Activated naive CD4-positive, alpha-beta T cell treated with anti-CD3 and anti-CD28 coated beads, Interleukin-2, amount 50 U/mL, for 72 hours (primary cell): ENCODE measurements around the gene PPP1R3A. TPM values are rescaled to one million over a fixed set of nuclear protein-coding genes. Genes with fewer than 3 reads are reported as not detected.

ENCODE experiments used
- ATAC-seq, 2 donors: fragments of 150-1000 bp; cut with Tn5 transposase; 2 replicates each; pipeline ENCODE4 v1.10.0; 2021; ENCODE audit warnings: mild to moderate bottlenecking in 2 of 2, moderate library complexity in 2 of 2
- DNase-seq, 2 donors: peaks; one replicate each; pipeline ENCODE4 v3.0.0; 2021 to 2022; ENCODE audit warnings: low spot score in 2 of 2
- H3K27ac Mint-ChIP-seq, 2 donors: one replicate each; pipeline ENCODE4 v1.8.0; 2022; ENCODE audit warnings: mild to moderate bottlenecking in 2 of 2, mixed read lengths in 2 of 2
- H3K36me3 Mint-ChIP-seq, 2 donors: one replicate each; pipeline ENCODE4 v1.8.0; 2022; ENCODE audit warnings: mixed read lengths in 2 of 2
- H3K9me3 Mint-ChIP-seq, 2 donors: one replicate each; pipeline ENCODE4 v1.8.0; 2022; ENCODE audit warnings: mixed read lengths in 2 of 2
- total RNA-seq, 2 donors: library from RNA; stranded (reverse); gene quantifications; one replicate each; pipeline ENCODE4 v1.2.3, GENCODE V29; 2022

PPP1R3A gene
- total RNA-seq, 2 donors from 2014 or later = not detected

- no peak overlapping the region for H3K27ac Mint-ChIP-seq
- no peaks in the 10 kb centered on the region for H3K36me3 Mint-ChIP-seq
- DNase-seq (no peak), ATAC-seq (no peak)
- H3K9me3 Mint-ChIP-seq = peaks cover 0 to 6% of the 10 kb centered on the region in 2 donors
Measured at GRCh38 chr7:113828581-113828980, 90.2 kb downstream of the PPP1R3A start.
